NCI-H82 (cell line): ENCODE results near the gene FAM13A.

Source experiments
- DNase-seq: peaks from one replicate; lab custom pipeline; 2025; lab: John Stamatoyannopoulos, UW

Gene FAM13A

DNA sequence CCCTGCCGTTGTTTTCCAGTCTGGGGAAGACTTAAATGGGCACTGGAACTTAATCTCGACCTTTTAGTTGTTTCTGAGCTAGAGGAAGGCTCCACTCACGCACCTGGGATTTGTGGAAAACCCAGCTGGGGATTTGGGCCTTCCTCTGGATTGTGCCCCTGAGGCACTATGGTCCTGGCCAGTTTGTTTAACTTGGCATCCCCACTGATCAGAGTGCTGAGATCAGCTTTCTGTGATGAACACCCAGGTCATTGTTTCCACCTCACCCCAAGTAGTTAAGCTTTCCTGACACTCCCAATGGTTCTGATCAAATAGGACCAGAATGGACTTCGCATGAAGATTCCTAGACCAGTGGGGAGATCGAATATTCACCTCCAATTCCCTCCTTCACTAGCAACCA lies 338.9 kb downstream of the FAM13A start:
- no peak for DNase-seq

GRCh38 chr4:88713782-88714181 lies 343.2 kb downstream of the FAM13A start:
- no peak for DNase-seq

DNA sequence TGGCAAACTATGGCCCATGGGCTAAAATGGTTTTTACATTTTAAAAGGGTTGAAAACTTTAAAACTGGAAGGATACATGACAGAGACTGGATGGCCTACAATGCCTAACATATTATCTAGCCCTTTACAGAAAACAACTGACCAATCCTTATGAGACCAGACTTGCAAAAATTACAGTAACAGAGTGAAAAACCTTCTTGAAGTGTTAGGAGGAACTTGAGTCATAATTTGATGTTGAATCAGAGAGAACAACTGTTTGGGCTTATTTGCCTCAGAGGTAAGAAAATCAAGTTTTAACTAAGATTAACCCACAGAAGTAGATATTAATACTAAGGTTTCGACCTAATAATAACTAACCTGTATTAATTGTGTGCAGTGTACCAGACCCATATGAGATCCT lies 347.0 kb downstream of the FAM13A start:
- DNase-seq = no peak

DNA sequence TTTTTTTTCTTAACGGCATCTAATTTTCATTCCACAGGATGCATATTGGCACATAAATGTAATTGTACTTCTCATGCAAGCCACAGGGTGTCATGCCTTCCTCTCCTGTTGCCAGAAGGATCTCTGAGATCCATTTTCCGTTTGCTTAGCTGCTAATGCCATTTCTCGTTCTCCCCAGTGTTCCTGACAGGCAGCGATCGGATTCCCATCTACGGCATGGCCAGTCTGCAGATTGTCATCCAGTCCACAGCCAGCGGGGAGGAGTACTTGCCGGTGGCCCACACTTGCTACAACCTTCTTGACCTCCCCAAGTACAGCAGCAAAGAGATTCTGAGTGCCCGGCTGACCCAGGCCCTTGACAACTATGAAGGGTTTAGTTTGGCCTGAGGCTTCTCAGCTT lies 350.4 kb downstream of the FAM13A start:
- peak; percentile 42 for DNase-seq

DNA sequence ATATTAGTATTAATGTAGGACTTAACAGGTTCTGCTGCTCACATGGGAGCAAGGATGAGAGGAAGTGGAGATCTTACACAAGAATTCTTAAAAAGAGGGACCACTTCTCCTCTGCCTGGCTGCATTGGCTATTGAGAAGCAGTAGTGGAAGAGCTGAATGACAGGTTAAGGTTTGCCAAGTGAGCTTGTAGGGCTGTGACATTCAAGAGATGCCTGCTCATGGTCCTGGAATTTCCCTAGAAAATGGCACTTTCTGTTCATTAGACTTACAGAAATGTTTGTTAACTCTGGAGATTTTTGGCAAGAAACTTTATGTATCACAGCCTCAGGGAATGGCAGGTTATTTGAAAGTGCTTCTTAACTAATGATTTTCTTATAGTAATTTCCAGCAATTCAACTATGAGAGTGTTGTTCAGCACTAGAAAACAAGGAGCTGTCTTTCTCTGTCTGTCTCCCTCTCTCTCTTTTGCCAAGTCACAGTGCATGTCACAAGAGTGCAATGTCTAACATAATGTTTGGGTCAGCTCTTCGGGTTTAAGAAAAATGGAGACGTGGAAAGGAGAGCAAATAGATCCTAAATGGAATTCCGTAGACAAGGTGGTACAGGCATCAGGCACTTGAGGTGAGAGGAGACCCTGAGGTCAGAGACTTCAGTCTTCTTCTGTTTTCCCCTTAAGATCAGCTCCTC lies 351.0 kb downstream of the FAM13A start:
- no peak for DNase-seq

DNA sequence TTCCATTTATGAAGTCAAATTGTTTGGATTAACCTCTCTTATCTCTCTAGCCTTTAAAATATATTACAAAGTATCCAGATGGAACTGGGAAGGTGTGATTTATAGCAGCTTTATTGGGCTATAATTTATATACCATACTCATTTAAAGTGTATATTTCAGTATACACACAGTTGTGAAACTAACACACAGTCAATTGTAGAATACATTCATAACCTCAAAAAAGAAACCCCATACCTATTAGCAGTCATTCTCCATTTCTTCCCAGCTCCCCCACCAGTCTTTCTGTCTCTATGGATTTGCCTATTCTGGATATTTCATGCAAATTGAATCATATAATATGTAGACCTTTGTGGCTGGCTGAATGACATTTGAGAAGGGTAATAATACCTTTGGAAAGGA lies 351.8 kb downstream of the FAM13A start:
- no peak for DNase-seq

- DNase-seq = no peak
Measured at GRCh38 chr4:88702782-88703181, 354.2 kb downstream of the FAM13A start.

DNA sequence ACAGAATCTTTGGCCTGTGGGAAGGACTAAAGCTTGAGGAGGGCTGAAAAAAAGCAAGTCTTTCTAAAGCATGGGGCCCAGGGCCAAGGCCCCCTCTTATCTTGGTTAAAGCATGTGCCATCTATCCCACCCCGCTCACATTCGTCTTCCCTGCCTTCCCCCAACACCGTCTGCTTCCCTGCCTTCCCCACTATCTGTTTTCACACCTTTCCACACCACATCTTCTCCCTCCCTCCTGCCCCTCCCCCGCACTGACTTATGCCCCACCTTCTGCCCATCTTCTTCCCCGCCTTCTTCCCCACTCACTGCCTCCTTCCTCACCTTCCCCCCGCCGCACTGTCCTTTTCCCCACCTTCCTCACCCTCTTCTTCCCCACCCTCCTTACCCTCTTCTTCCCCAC lies 358.5 kb downstream of the FAM13A start:
- no peak for DNase-seq

- no peak for DNase-seq
Measured at GRCh38 chr4:88697588-88698329, 359.2 kb downstream of the FAM13A start, which contains the start of gene NAP1L5. TSS of gene NAP1L5 (minus strand) at chr4:88697829. CDS start at chr4:88697754, 75 bp downstream.

DNA sequence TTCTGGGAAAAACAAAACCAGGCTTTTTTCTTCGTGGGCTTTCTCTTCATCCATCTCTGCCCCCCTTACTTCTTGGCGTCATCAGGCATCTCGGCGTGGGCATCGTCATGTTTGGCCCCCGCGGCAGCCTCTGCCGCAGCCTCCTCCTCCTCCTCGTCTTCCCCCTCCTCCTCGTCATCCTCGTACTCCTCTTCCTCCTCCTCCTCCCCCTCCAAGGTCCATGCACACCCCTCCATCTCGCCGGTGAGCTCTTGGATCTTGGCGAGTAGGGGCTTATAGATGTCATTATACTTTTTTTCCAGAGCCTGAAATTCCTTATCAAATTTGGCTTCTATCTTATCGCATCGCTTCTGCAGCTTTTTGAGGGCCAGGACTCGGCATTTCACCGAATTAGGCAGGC lies 359.8 kb downstream of the FAM13A start:
- DNase-seq = no peak

DNA sequence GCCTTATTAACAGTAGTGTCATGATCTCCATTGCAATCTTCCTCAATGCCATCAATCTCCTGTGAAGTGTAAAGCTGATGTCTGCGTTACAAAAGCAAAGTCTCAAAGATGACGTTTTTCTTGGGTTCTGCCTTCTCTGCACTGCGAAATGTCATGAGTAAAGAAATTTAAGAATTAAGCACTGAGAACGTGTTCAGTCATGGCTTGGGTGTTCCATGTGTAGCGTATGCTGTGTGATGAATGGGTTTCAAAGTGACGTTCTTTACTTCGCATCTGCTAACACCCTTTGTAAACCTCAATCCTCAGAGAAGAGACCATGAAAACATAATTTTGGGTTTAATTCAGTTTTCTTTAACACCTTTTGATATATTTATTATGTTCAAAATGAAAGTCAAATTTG lies 360.4 kb downstream of the FAM13A start:
- DNase-seq = no peak

GRCh38 chr4:88693792-88694191 lies 363.2 kb downstream of the FAM13A start:
- DNase-seq = no peak

- no peak for DNase-seq
Measured at GRCh38 chr4:88690355-88690754, 366.6 kb downstream of the FAM13A start.

DNA sequence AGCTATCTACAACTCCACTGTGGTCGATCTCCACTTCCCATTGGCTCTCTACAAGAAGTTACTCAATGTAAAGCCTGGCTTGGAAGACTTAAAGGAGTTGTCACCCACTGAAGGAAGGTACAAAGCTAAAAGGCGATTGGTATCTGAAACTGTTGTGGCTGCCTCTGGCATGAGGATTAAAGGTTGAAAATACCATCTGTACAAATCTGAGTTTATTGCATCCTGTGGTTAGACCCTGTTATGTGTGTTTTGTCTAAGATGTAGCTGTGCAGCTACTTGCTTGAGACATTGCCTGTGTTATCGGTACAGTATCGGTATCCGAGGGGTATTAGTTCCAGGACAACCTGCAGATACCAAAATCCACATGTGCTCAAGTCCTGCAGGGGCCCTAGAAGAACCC lies 375.8 kb downstream of the FAM13A start:
- DNase-seq = no peak
